ENCODE data around the gene PLCB1. TPM values are rescaled to one million over a fixed set of nuclear protein-coding genes. Genes with fewer than 3 reads are reported as not detected.

Gene PLCB1
- total and polyA plus RNA-seq, 7 experiments from 2014 or later, result 0.56 to 17.6 (median 2.3) TPM

- POLR2A ChIA-PET, result no interaction called here
- ATAC-seq, result no peak
- H3K4me1 Mint-ChIP-seq, result peaks cover 0 to 6% (median 0%) of the 10 kb centered on the region in 7 donors
- H3K4me1 ChIP-seq (ENCODE audit: control insufficient read depth in 2 of 2, insufficient read depth in 2 of 2, low read length in 2 of 2), result no peaks in the 10 kb centered on the region
- H3K9me3 Mint-ChIP-seq, result peaks cover 0 to 2% (median 0%) of the 10 kb centered on the region in 11 donors
- no peaks in the 10 kb centered on the region for H3K36me3 ChIP-seq (ENCODE audit: control insufficient read depth in 2 of 3, insufficient read depth in 3 of 3, low read length in 3 of 3)
- H3K4me3 Mint-ChIP-seq, result no peak overlapping the region
- H3K36me3 Mint-ChIP-seq, result no peaks in the 10 kb centered on the region
- no peak overlapping the region for H3K27ac ChIP-seq (ENCODE audit: low read depth, low read length)
- no peaks in the 10 kb centered on the region for H3K9me3 ChIP-seq (ENCODE audit: control insufficient read depth in 2 of 3, low read length in 3 of 3)
- H3K27me3 Mint-ChIP-seq, result peaks cover 0 to 7% (median 0%) of the 10 kb centered on the region in 5 donors
- no peak overlapping the region for H3K4me3 ChIP-seq (ENCODE audit: low read length)
- DNase-seq, result no peak
- H3K27me3 ChIP-seq (ENCODE audit: control insufficient read depth in 2 of 2, insufficient read depth in 2 of 2, low read length in 2 of 2), result no peaks in the 10 kb centered on the region
- CTCF ChIA-PET, result no interaction called here
- H3K27ac Mint-ChIP-seq, result no peak overlapping the region
- intact Hi-C loops (cut with micrococcal nuclease), result no loop called here
These were observed 111.0 kb downstream of the PLCB1 start for GRCh38 chr20:8242827-8243724.

GRCh38 chr20:8244637-8245036 lies 112.6 kb downstream of the PLCB1 start:
- H3K27me3 Mint-ChIP-seq, result peaks cover 0 to 7% (median 0%) of the 10 kb centered on the region in 5 donors
- ATAC-seq (no peak), DNase-seq (no peak)
- CTCF ChIA-PET, result no interaction called here
- no peak overlapping the region for H3K4me3 Mint-ChIP-seq
- H3K4me1 Mint-ChIP-seq, result peaks cover 0 to 6% (median 0%) of the 10 kb centered on the region in 7 donors
- Histone ChIP-seq H3K36me3 (ENCODE audit: control insufficient read depth in 2 of 3, insufficient read depth in 3 of 3, low read length in 3 of 3) (no peaks in the 10 kb centered on the region), H3K4me3 (ENCODE audit: low read length) (no peak overlapping the region), H3K4me1 (ENCODE audit: control insufficient read depth in 2 of 2, insufficient read depth in 2 of 2, low read length in 2 of 2) (no peaks in the 10 kb centered on the region), H3K9me3 (ENCODE audit: control insufficient read depth in 2 of 3, low read length in 3 of 3) (no peaks in the 10 kb centered on the region), H3K27ac (ENCODE audit: low read depth, low read length) (no peak overlapping the region), H3K27me3 (ENCODE audit: control insufficient read depth in 2 of 2, insufficient read depth in 2 of 2, low read length in 2 of 2) (no peaks in the 10 kb centered on the region)
- H3K27ac Mint-ChIP-seq, result no peak overlapping the region
- H3K36me3 Mint-ChIP-seq, result no peaks in the 10 kb centered on the region
- intact Hi-C loops (cut with micrococcal nuclease), result no loop called here
- POLR2A ChIA-PET, result no interaction called here
- peaks cover 0 to 2% (median 0%) of the 10 kb centered on the region in 11 donors for H3K9me3 Mint-ChIP-seq

GRCh38 chr20:8246153-8246552 lies 114.1 kb downstream of the PLCB1 start:
- no peak for DNase-seq
- H3K4me1 ChIP-seq (ENCODE audit: control insufficient read depth in 2 of 2, insufficient read depth in 2 of 2, low read length in 2 of 2), result no peaks in the 10 kb centered on the region
- Mint-ChIP-seq H3K27ac (no peak overlapping the region), H3K4me3 (no peak overlapping the region), H3K4me1 (peaks cover 0 to 6% (median 0%) of the 10 kb centered on the region in 7 donors), H3K9me3 (peaks cover 0 to 2% (median 0%) of the 10 kb centered on the region in 11 donors), H3K36me3 (no peaks in the 10 kb centered on the region), H3K27me3 (peaks cover 0 to 7% (median 0%) of the 10 kb centered on the region in 5 donors)
- intact Hi-C loops (cut with micrococcal nuclease), result no loop called here
- ATAC-seq, result no peak
- no peak overlapping the region for H3K4me3 ChIP-seq (ENCODE audit: low read length)
- no peak overlapping the region for H3K27ac ChIP-seq (ENCODE audit: low read depth, low read length)
- no peaks in the 10 kb centered on the region for H3K9me3 ChIP-seq (ENCODE audit: control insufficient read depth in 2 of 3, low read length in 3 of 3)
- no peaks in the 10 kb centered on the region for H3K27me3 ChIP-seq (ENCODE audit: control insufficient read depth in 2 of 2, insufficient read depth in 2 of 2, low read length in 2 of 2)
- POLR2A ChIA-PET, result no interaction called here
- H3K36me3 ChIP-seq (ENCODE audit: control insufficient read depth in 2 of 3, insufficient read depth in 3 of 3, low read length in 3 of 3), result no peaks in the 10 kb centered on the region
- CTCF ChIA-PET, result no interaction called here

- H3K36me3 ChIP-seq (ENCODE audit: control insufficient read depth in 2 of 3, insufficient read depth in 3 of 3, low read length in 3 of 3), result no peaks in the 10 kb centered on the region
- Mint-ChIP-seq H3K27me3 (peaks cover 0 to 5% (median 0%) of the 10 kb centered on the region in 5 donors), H3K4me3 (no peak overlapping the region), H3K27ac (no peak overlapping the region), H3K4me1 (peaks cover 0 to 6% (median 0%) of the 10 kb centered on the region in 7 donors), H3K36me3 (no peaks in the 10 kb centered on the region), H3K9me3 (peaks cover 0 to 2% (median 0%) of the 10 kb centered on the region in 11 donors)
- ATAC-seq (no peak), DNase-seq (no peak)
- no peak overlapping the region for H3K4me3 ChIP-seq (ENCODE audit: low read length)
- POLR2A ChIA-PET, result no interaction called here
- H3K27ac ChIP-seq (ENCODE audit: low read depth, low read length), result no peak overlapping the region
- intact Hi-C loops (cut with micrococcal nuclease), result no loop called here
- H3K9me3 ChIP-seq (ENCODE audit: control insufficient read depth in 2 of 3, low read length in 3 of 3), result no peaks in the 10 kb centered on the region
- no peaks in the 10 kb centered on the region for H3K4me1 ChIP-seq (ENCODE audit: control insufficient read depth in 2 of 2, insufficient read depth in 2 of 2, low read length in 2 of 2)
- CTCF ChIA-PET, result no interaction called here
- no peaks in the 10 kb centered on the region for H3K27me3 ChIP-seq (ENCODE audit: control insufficient read depth in 2 of 2, insufficient read depth in 2 of 2, low read length in 2 of 2)
These were observed 114.7 kb downstream of the PLCB1 start for GRCh38 chr20:8246716-8247115.

- Histone ChIP-seq H3K36me3 (ENCODE audit: control insufficient read depth in 2 of 3, insufficient read depth in 3 of 3, low read length in 3 of 3) (no peaks in the 10 kb centered on the region), H3K27ac (ENCODE audit: low read depth, low read length) (no peak overlapping the region), H3K9me3 (ENCODE audit: control insufficient read depth in 2 of 3, low read length in 3 of 3) (no peaks in the 10 kb centered on the region), H3K4me1 (ENCODE audit: control insufficient read depth in 2 of 2, insufficient read depth in 2 of 2, low read length in 2 of 2) (no peaks in the 10 kb centered on the region), H3K4me3 (ENCODE audit: low read length) (no peak overlapping the region), H3K27me3 (ENCODE audit: control insufficient read depth in 2 of 2, insufficient read depth in 2 of 2, low read length in 2 of 2) (no peaks in the 10 kb centered on the region)
- ATAC-seq, result no peak
- H3K9me3 Mint-ChIP-seq, result peaks cover 0 to 2% (median 0%) of the 10 kb centered on the region in 11 donors
- H3K4me1 Mint-ChIP-seq, result no peaks in the 10 kb centered on the region
- H3K27me3 Mint-ChIP-seq, result no peaks in the 10 kb centered on the region
- intact Hi-C loops (cut with micrococcal nuclease), result no loop called here
- ChIA-PET POLR2A (no interaction called here), CTCF (no interaction called here)
- no peak overlapping the region for H3K4me3 Mint-ChIP-seq
- no peak for DNase-seq
- H3K36me3 Mint-ChIP-seq, result no peaks in the 10 kb centered on the region
- H3K27ac Mint-ChIP-seq, result no peak overlapping the region
These were observed 116.0 kb downstream of the PLCB1 start for GRCh38 chr20:8248051-8248450.

- Mint-ChIP-seq H3K36me3 (no peaks in the 10 kb centered on the region), H3K9me3 (peaks cover 0 to 2% (median 0%) of the 10 kb centered on the region in 11 donors), H3K4me1 (no peaks in the 10 kb centered on the region), H3K4me3 (no peak overlapping the region), H3K27me3 (no peaks in the 10 kb centered on the region), H3K27ac (no peak overlapping the region)
- Histone ChIP-seq H3K4me1 (ENCODE audit: control insufficient read depth in 2 of 2, insufficient read depth in 2 of 2, low read length in 2 of 2) (no peaks in the 10 kb centered on the region), H3K27ac (ENCODE audit: low read depth, low read length) (no peak overlapping the region), H3K9me3 (ENCODE audit: control insufficient read depth in 2 of 3, low read length in 3 of 3) (no peaks in the 10 kb centered on the region), H3K27me3 (ENCODE audit: control insufficient read depth in 2 of 2, insufficient read depth in 2 of 2, low read length in 2 of 2) (no peaks in the 10 kb centered on the region), H3K4me3 (ENCODE audit: low read length) (no peak overlapping the region), H3K36me3 (ENCODE audit: control insufficient read depth in 2 of 3, insufficient read depth in 3 of 3, low read length in 3 of 3) (no peaks in the 10 kb centered on the region)
- POLR2A ChIA-PET, result no interaction called here
- no peak for DNase-seq
- intact Hi-C loops (cut with micrococcal nuclease), result no loop called here
- CTCF ChIA-PET, result no interaction called here
- ATAC-seq, result no peak
These were observed 117.6 kb downstream of the PLCB1 start for GRCh38 chr20:8249634-8250033.
